ENCODE data around the gene ZNF808.
"Not testable (repeated sequence)": the region's sequence is repeated elsewhere in the genome, so short reads cannot be mapped to it uniquely, and the experiment has no call there.

DNA sequence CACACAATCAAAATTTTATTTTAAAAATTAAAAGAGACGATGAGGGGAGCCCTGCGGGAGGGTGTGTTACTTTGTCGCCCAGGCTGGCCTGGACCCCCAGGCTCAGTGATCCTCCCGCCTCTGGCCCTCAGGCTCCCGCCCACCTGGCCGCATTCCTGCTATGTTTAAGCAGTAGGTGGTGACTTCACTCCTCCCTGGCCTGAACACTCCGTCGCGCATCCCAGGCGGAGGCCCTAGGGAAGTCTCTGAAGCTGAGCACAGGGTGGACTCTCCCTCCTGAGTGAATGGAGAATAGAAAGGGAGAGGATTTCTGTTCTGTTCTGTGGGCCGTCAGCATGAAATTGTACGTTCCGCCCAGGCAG lies 42.2 kb downstream of the ZNF808 start:
- TF ChIP-seq, protein P1, sequence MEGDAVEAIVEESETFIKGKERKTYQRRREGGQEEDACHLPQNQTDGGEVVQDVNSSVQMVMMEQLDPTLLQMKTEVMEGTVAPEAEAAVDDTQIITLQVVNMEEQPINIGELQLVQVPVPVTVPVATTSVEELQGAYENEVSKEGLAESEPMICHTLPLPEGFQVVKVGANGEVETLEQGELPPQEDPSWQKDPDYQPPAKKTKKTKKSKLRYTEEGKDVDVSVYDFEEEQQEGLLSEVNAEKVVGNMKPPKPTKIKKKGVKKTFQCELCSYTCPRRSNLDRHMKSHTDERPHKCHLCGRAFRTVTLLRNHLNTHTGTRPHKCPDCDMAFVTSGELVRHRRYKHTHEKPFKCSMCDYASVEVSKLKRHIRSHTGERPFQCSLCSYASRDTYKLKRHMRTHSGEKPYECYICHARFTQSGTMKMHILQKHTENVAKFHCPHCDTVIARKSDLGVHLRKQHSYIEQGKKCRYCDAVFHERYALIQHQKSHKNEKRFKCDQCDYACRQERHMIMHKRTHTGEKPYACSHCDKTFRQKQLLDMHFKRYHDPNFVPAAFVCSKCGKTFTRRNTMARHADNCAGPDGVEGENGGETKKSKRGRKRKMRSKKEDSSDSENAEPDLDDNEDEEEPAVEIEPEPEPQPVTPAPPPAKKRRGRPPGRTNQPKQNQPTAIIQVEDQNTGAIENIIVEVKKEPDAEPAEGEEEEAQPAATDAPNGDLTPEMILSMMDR (IDR thresholded peaks at IDR 0.05; ENCODE audit: insufficient read depth, low read length, poor library complexity, severe bottlenecking) = not testable (repeated sequence)
- not testable (repeated sequence) for TF ChIP-seq EZH2phosphoT487 (conservative IDR thresholded peaks at IDR 0.05; ENCODE audit: low read length)

All from SU-DHL-6 (cell line).